K562 (cell line): Measurements from ENCODE around the gene ZNF687. TPM values are rescaled to one million over a fixed set of nuclear protein-coding genes. Genes with fewer than 3 reads are reported as not detected.
A peak's percentile ranks its signal among the peaks of the same experiment; 100 is the strongest.

ENCODE experiments used
- AFF1 ChIP-seq, 2 experiments: fragments of 450-650 bp; IDR thresholded peaks; 2 replicates each; pipeline ENCODE4 v1.6.1; 2018; ENCODE audit warnings: mild to moderate bottlenecking in 2 of 2, low read depth in 1 of 2; ENCODE audit not compliant: partially characterized antibody in 2 of 2
- ATF7 ChIP-seq: fragments of 450-650 bp; IDR thresholded peaks from 2 replicates; pipeline ENCODE4 v1.7.1; 2014; ENCODE audit warnings: mild to moderate bottlenecking, moderate library complexity
- E2F4 ChIP-seq: sonication (generic); formaldehyde crosslinking; IDR thresholded peaks from 2 replicates; pipeline ENCODE4 v1.8.0; 2022; ENCODE audit warnings: mild to moderate bottlenecking, low read depth, missing genetic modification reagents
- E2F6 ChIP-seq, 2 experiments: IDR thresholded peaks; 2 replicates each; pipeline ENCODE4 v1.6.1; 2011; ENCODE audit warnings: borderline replicate concordance in 1 of 2, control low read depth in 1 of 2, low read depth in 1 of 2, low read length in 1 of 2, mild to moderate bottlenecking in 1 of 2, mixed read lengths in 1 of 2, moderate library complexity in 1 of 2; ENCODE audit not compliant: insufficient read depth in 1 of 2, insufficient read length in 1 of 2, poor library complexity in 1 of 2, severe bottlenecking in 1 of 2; ENCODE audit errors: extremely low read depth in 1 of 2
- ERF ChIP-seq: fragments of 450-650 bp; formaldehyde crosslinking; IDR thresholded peaks from 2 replicates; pipeline ENCODE4 v1.4.0; 2020; ENCODE audit warnings: mild to moderate bottlenecking, mixed read lengths
- ETV5 ChIP-seq: sonication (generic); formaldehyde crosslinking; IDR thresholded peaks from 2 replicates; pipeline ENCODE4 v1.4.0; 2020; ENCODE audit warnings: low read depth, mild to moderate bottlenecking, missing genetic modification reagents
- KDM1A ChIP-seq, 2 experiments: fragments of 450-650 bp; IDR thresholded peaks; 2 replicates each; pipeline ENCODE4 v1.6.1; 2016; ENCODE audit warnings: mild to moderate bottlenecking in 2 of 2
- KDM4B ChIP-seq, 2 experiments: fragments of 450-650 bp in 1 of 2; sonication (generic) in 1 of 2; IDR thresholded peaks; 2 replicates each; pipeline ENCODE4 v1.6.1; 2016 to 2017; ENCODE audit warnings: borderline replicate concordance in 2 of 2, antibody characterized with exemption in 1 of 2, low read depth in 1 of 2, mild to moderate bottlenecking in 1 of 2
- MXI1 ChIP-seq: IDR thresholded peaks from 2 replicates; pipeline ENCODE4 v1.6.1; 2011; ENCODE audit warnings: low read depth, mild to moderate bottlenecking, improper control_type of control experiment, low read length
- NEUROD1 ChIP-seq: fragments of 150-350 bp; IDR thresholded peaks from 2 replicates; pipeline ENCODE4 v1.6.1; 2014; ENCODE audit warnings: borderline replicate concordance, low read length, low read depth; ENCODE audit not compliant: partially characterized antibody
- PHF8 ChIP-seq: fragments of 200-600 bp; sonication (generic); IDR thresholded peaks from 2 replicates; pipeline ENCODE4 v1.6.1; 2012; ENCODE audit warnings: mixed run types, mild to moderate bottlenecking, inconsistent platforms, low read length, moderate library complexity, borderline replicate concordance
- POLR2B ChIP-seq: fragments of 450-650 bp; IDR thresholded peaks from 2 replicates; pipeline ENCODE4 v1.6.1; 2018; ENCODE audit warnings: low read depth; ENCODE audit not compliant: partially characterized antibody
- RBFOX2 ChIP-seq: fragments of 200-400 bp; formaldehyde crosslinking; IDR thresholded peaks from 2 replicates; pipeline ENCODE4 v1.6.1; 2017; ENCODE audit warnings: low read depth, mild to moderate bottlenecking, low read length, moderate library complexity
- RUNX1 ChIP-seq: sonication (generic); IDR thresholded peaks from 2 replicates; pipeline ENCODE4 v1.6.1; 2016; ENCODE audit warnings: antibody characterized with exemption, low read depth
- SMC3 ChIP-seq: conservative IDR thresholded peaks from 2 replicates; pipeline ENCODE4 v1.6.1; 2011; ENCODE audit warnings: low read depth, low read length, improper control_type of control experiment; ENCODE audit not compliant: insufficient read depth
- ZBTB1 ChIP-seq: sonication (generic); formaldehyde crosslinking; IDR thresholded peaks from 2 replicates; pipeline ENCODE4 v1.8.1; 2023; ENCODE audit warnings: missing genetic modification reagents, low read depth, mild to moderate bottlenecking, borderline replicate concordance
- polyA plus RNA-seq, 8 experiments: library from polyadenylated mRNA; depleted of rRNA in 4 of 8; stranded (reverse) in 5 of 8; unstranded in 3 of 8; fragments of >200 nt; fragmentation: Nextera tagmentation in 2 of 8; fragmentation: Illumina TruSeq in 1 of 8; extraction: Ambion mirVana in 2 of 8; extraction: Trizol in 1 of 8; gene quantifications; 2 replicates each; pipeline versions ENCODE4 v1.2.1 to v1.2.3, GENCODE V29; 2011 to 2014; ENCODE audit warnings: inconsistent platforms in 1 of 8, missing spikeins in 1 of 8
- total RNA-seq, 7 experiments: library from RNA; depleted of rRNA in 6 of 7; stranded (reverse); fragments of >200 nt in 6 of 7; fragmentation: Illumina TruSeq in 2 of 7; extraction: Trizol in 2 of 7; gene quantifications; 2 replicates each; pipeline versions ENCODE4 v1.2.1 to v1.2.3, GENCODE V29; 2011 to 2021; ENCODE audit warnings: low replicate concordance in 1 of 7
- TF ChIP-seq, protein P1 (sequence below), 2 experiments: fragments of 250-450 bp in 1 of 2; fragments of 450-650 bp in 1 of 2; sonication (Bioruptor Pico) in 1 of 2; IDR thresholded peaks; 2 replicates each; pipeline versions ENCODE4 v1.6.1 to v1.8.0; 2016 to 2021; ENCODE audit warnings: mild to moderate bottlenecking in 2 of 2, moderate library complexity in 2 of 2, missing compliant biosample characterization in 1 of 2, missing genetic modification characterization in 1 of 2
- TF ChIP-seq, protein P2 (sequence below): sonication (generic); formaldehyde crosslinking; IDR thresholded peaks from 2 replicates; pipeline ENCODE4 v1.9.0; 2022; ENCODE audit warnings: mild to moderate bottlenecking, missing genetic modification reagents

Gene ZNF687
- total and polyA plus RNA-seq, 9 of the 15 experiments (the other 6 are each of a cell fraction or from before 2014, with no cell fraction given), result 0.13 to 26.4 (median 10.6) TPM

DNA sequence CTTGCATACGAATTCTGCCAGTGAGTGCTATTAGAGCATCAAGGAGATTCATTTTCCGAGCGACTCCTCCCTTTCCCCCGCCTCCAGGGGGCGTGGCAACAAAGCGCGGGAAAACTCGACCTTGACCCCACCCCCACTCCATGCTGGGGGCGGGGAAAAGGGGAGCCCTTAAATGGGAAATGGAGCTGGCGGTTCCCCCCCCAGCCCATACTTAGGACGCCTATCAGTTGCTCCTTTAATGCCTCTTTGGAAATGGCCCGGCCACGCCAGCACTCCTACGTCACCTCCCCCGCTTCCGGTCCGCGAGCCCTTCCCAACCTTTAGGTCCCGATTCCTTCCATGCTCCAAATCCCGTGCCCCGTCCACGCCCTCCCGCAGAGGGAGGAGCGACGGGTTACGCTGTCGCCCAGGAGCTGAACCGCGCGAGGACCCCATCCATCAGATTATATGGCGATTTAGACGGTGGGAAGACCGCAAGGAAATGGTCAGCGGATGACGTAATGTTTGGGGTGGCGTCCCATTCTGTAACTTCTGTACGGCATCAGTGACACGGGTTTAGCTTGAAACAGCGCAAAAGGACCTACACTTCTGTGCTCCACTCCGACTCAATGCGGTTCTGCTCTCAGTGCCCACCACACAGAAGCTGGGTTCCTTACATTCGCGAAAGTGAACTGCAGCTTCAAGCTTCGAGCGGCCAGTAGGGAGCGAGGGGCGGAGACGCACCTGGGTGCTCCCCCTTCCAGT is 702 bp upstream of the ZNF687 start (continued):
- TF ChIP-seq AFF1 (IDR thresholded peaks at IDR 0.05; ENCODE audit: low read depth in 1 of 2, partially characterized antibody in 2 of 2) (peak; percentile 39 to 79), NEUROD1 (peak; percentile 98), KDM1A (IDR thresholded peaks at IDR 0.05) (peak in 1 of 2 experiments; percentile 18; a peak in 1 of 4 replicates), PHF8 (peak; percentile 77), ERF (CRISPR knock-in tag) (peak; percentile 85), RUNX1 (no peak), SMC3 (0 out of 2 replicates have a peak, but pooled peaks have one; percentile 4), MXI1 (no peak), ATF7 (peak; percentile 99), KDM4B (IDR thresholded peaks at IDR 0.05; ENCODE audit: borderline replicate concordance in 2 of 2, low read depth in 1 of 2) (peak in 1 of 2 experiments; percentile 54; a peak in 1 of 4 replicates), E2F6 (IDR thresholded peaks at IDR 0.05; ENCODE audit: borderline replicate concordance in 1 of 2, extremely low read depth in 1 of 2, insufficient read depth in 1 of 2, insufficient read length in 1 of 2, low read depth in 1 of 2, low read length in 1 of 2, poor library complexity in 1 of 2, severe bottlenecking in 1 of 2) (peak; percentile 95 to 98), ZBTB1 (CRISPR knock-in tag) (no peak), ETV5 (peak; percentile 90), POLR2B (peak; percentile 93), RBFOX2 (peak; percentile 81), E2F4 (CRISPR knock-in tag) (peak; percentile 79; the same call in 1 of the 2 replicates)
- TF ChIP-seq, protein P1, sequence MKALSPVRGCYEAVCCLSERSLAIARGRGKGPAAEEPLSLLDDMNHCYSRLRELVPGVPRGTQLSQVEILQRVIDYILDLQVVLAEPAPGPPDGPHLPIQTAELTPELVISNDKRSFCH (CRISPR knock-in tag; IDR thresholded peaks at IDR 0.05), result no peak
- TF ChIP-seq, protein P1 (tag; IDR thresholded peaks at IDR 0.05), result peak; percentile 84
- TF ChIP-seq, protein P2, sequence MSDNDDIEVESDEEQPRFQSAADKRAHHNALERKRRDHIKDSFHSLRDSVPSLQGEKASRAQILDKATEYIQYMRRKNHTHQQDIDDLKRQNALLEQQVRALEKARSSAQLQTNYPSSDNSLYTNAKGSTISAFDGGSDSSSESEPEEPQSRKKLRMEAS, result peak; percentile 87
